Measurements from ENCODE around the gene CEP20. TPM values are rescaled to one million over a fixed set of nuclear protein-coding genes. Genes with fewer than 3 reads are reported as not detected.
"Not testable (repeated sequence)": the region's sequence is repeated elsewhere in the genome, so short reads cannot be mapped to it uniquely, and the experiment has no call there.

Gene CEP20
- total RNA-seq, 6 donors from 2014 or later, result 7.7 to 45.2 (median 28.5) TPM

GRCh38 chr16:15843635-15844279 is 44.6 kb downstream of the CEP20 start:
- Histone ChIP-seq H3K27ac (no peak overlapping the region), H3K27me3 (no peaks in the 10 kb centered on the region), H3K4me1 (peaks cover 0 to 7% (median 0%) of the 10 kb centered on the region in 4 donors), H3K9me3 (no peaks in the 10 kb centered on the region), H3K36me3 (no peaks in the 10 kb centered on the region), H3K4me3 (no peak overlapping the region)
- no peak for TF ChIP-seq POLR2AphosphoS5 (IDR thresholded peaks at IDR 0.05)
- no peak for TF ChIP-seq CTCF (IDR thresholded peaks at IDR 0.05)
- TF ChIP-seq POLR2A (IDR thresholded peaks at IDR 0.05), result no peak
- TF ChIP-seq EP300 (IDR thresholded peaks at IDR 0.05), result no peak
- DNase-seq (no peak), ATAC-seq (ENCODE audit: low FRiP score in 2 of 2) (no peak)
- 85 to 91% methylated on average over 10 of the region's 10 CpGs for WGBS, 2 donors

GRCh38 chr16:15839204-15839603 is 49.2 kb downstream of the CEP20 start:
- not testable (repeated sequence) for H3K9me3 ChIP-seq; H3K36me3 ChIP-seq; H3K4me1 ChIP-seq; H3K4me3 ChIP-seq; ATAC-seq (ENCODE audit: low FRiP score in 2 of 2); H3K27me3 ChIP-seq; H3K27ac ChIP-seq
- peak in 1 of 2 donors; percentile 50 for DNase-seq
- 94 to 95% methylated on average over 8 of the region's 8 CpGs for WGBS, 2 donors

- Histone ChIP-seq H3K27ac (no peak overlapping the region), H3K4me1 (no peaks in the 10 kb centered on the region), H3K27me3 (no peaks in the 10 kb centered on the region), H3K36me3 (no peaks in the 10 kb centered on the region), H3K4me3 (no peak overlapping the region), H3K9me3 (no peaks in the 10 kb centered on the region)
- TF ChIP-seq POLR2AphosphoS5 (IDR thresholded peaks at IDR 0.05) (no peak), EP300 (IDR thresholded peaks at IDR 0.05) (no peak), CTCF (IDR thresholded peaks at IDR 0.05) (no peak)
- whole genome bisulfite sequencing, 2 donors, result 94 to 98% methylated on average over 9 to 11 of the region's 11 CpGs
- ATAC-seq (ENCODE audit: low FRiP score in 2 of 2), result no peak
- DNase-seq, result no peak
Observed at GRCh38 chr16:15837761-15838160, 50.6 kb downstream of the CEP20 start.

- TF ChIP-seq POLR2A (IDR thresholded peaks at IDR 0.05) (no peak), EP300 (IDR thresholded peaks at IDR 0.05) (no peak), POLR2AphosphoS5 (IDR thresholded peaks at IDR 0.05) (no peak), CTCF (IDR thresholded peaks at IDR 0.05) (no peak)
- no peaks in the 10 kb centered on the region for H3K4me1 ChIP-seq
- H3K9me3 ChIP-seq, result no peaks in the 10 kb centered on the region
- 88 to 91% methylated on average over 10 of the region's 10 CpGs for WGBS, 2 donors
- no peaks in the 10 kb centered on the region for H3K27me3 ChIP-seq
- no peak overlapping the region for H3K4me3 ChIP-seq
- no peak for DNase-seq
- no peak for ATAC-seq (ENCODE audit: low FRiP score in 2 of 2)
- H3K36me3 ChIP-seq, result no peaks in the 10 kb centered on the region
- H3K27ac ChIP-seq, result no peak overlapping the region
Observed at GRCh38 chr16:15836965-15837611, 51.3 kb downstream of the CEP20 start.

- DNase-seq (no peak), ATAC-seq (ENCODE audit: low FRiP score in 2 of 2) (no peak)
- Histone ChIP-seq H3K27ac (no peak overlapping the region), H3K4me1 (no peaks in the 10 kb centered on the region), H3K4me3 (no peak overlapping the region), H3K36me3 (no peaks in the 10 kb centered on the region), H3K9me3 (no peaks in the 10 kb centered on the region), H3K27me3 (no peaks in the 10 kb centered on the region)
- 91 to 92% methylated on average over 5 to 6 of the region's 6 CpGs for WGBS, 2 donors
- TF ChIP-seq POLR2AphosphoS5 (IDR thresholded peaks at IDR 0.05) (no peak), CTCF (IDR thresholded peaks at IDR 0.05) (no peak), EP300 (IDR thresholded peaks at IDR 0.05) (no peak), POLR2A (IDR thresholded peaks at IDR 0.05) (no peak)
Observed at GRCh38 chr16:15836074-15836473, 52.3 kb downstream of the CEP20 start.
